ENCODE measurements around the gene AQR.
"Not testable (repeated sequence)": the region's sequence is repeated elsewhere in the genome, so short reads cannot be mapped to it uniquely, and the experiment has no call there.

Gene AQR

DNA sequence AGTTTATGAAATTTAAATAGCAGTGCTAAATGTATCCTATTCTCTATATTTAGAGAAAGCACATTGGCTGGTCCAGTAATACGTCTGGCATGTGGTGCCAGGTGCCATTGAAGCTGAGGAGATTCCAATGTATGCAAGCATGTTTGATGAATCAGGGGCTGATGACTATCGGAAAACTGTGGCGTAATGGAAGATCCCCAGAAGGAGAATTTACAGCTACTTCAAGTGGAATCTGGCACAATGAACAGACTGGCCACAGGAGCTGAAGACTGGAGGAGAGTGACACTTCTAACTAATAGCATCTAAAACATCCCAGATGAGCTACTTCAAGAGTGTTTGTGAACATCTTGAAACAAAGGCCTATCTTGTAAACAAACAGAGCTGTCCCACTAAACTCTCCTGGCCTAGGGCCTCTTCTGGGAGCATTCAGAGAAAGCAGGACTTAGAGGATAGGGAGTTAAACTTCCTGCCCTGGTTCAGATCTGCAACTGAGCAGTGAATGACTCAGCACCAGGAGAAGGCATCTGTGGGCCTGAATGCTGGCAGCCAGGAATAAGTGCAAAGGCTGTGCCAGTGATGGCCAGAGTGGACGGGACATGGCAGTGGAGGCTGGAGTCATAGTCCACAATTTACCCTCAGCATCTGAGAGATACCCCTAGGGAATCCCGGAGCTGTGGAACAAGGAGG, 159.0 kb downstream of the AQR start:
- DNase-seq = no peak

DNA sequence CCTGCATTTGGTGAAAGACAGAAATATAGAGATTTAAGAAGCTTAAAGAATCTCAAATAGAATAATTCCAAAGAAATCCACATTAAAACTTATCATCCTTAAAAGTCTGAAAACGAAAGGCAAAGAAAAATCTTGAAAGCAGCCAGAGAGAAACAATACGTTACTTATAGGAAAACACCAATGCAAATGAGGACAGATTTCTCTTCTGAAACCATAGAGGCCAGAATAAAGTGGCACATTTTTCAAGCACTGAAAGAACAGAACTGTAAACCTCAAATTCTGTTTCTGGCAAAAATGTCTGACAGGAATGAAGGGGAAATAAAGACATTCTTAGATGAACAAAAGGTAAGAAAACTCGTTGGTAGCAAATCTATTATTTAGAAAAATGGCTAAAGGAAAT, 160.4 kb downstream of the AQR start:
- no peak for DNase-seq

DNA sequence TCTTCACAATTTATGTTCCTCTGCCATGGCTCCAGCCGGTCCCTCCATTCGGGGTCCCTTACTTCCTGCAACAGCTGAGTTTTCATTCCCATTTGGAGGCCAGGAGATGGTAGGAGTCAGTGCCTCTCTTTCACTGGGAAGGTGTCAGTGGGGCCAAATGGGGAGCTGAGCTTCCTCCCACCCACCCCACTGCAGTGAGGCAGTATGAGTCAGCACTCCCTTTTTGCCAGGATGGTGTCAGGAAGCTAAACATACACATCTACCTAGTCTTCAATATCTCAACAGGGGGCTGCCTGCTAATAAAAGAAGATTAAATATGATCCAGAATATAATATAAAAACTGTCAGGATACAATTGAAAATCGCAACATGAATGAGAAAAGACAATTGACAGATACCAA, 161.5 kb downstream of the AQR start:
- DNase-seq = no peak

DNA sequence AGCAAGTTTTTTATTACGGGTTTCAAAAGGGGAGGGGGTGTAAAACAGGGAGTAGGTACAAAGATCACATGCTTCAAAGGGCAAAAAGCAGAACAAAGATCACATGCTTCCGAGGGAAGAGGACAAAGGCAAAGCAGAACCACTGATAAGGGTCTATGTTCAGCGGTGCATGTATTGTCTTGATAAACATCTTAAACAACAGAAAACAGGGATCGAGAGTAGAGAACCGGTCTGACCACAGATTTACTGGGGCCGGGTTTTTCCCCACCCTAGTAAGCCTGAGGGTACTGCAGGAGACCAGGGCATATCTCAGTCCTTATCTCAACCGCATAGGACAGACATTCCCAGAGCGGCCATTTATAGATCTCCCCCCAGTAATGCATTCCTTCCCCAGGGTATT, 162.3 kb downstream of the AQR start:
- not testable (repeated sequence) for DNase-seq

DNA sequence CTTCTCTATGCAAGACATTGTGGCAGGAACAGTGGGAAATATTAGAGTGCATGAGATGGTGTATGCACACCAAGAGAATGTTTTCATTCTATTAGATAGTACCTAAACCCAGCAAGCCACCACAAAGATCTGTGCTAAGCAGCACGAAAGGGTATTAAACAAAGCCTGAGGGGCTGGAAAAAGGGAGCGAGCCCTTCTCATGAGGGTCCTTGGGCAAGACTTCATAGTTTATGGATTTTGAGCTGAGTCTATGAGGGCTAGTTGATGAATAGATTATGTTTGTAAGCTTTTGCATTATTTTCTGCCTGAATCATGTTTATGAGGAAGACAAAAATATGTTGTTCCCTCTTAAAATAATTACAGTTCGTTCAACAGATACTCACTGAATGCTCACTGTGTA, 164.8 kb downstream of the AQR start:
- no peak for DNase-seq

DNA sequence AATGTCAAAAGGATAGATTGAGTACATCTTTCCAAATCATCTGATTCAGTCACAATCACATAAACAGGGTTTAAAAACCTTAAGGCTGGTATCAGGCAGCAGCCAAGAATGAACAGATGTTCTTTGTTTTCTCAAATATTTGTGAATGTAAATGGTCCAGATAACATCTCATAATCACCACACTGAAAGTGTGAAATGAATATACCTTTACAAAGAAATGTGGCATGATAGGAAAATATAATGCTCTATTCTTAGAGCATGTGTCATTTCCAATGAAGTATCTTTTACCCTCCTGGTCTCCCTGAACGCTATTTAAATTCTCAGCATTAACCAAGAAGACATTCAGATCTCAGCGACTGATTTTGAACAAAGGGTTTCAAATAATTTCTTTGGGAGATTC, 165.4 kb downstream of the AQR start:
- no peak for DNase-seq

DNA sequence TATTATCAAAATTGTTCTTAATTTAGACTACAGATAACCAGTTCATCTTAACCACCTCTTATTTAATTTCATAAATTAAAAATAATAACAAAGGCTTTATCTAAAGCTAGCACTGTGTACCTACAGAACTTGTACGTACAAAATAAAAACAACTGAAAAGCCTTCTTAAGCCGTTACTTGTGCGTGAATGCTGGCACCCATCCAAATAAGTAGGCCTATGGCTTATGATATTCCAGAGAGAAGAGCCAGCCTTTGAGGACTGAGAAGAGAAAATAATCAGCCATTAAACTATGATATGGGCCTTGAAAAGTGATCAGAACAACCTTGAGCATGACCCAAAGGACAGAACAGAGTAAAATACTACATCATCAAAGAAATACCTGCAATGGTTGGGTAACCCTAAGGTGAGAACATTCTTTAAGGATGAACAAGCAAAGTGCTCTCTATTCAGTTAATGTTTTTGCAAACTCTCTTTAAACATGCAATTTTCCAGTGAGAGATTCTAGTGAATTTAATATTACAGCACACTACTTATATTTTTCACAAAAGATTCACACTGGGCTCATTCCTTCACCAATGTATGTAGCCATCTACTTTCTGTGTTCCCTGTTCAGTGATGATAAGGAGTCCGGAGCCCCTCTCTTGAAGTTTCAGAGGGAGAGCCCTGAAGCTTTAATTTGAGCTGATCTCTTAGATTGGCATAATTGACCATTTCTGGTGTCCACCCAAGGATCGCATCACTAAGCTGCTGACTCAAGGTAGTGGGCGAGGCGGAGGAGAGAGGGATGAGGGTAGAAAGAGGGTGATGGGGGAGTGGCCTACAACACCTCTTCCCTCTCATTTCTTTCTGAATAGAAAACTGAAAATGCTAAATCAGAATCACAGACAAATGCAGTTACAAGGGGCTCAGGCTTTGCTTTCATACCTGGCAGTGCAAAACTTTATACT, 166.5 kb downstream of the AQR start:
- no peak for DNase-seq

DNA sequence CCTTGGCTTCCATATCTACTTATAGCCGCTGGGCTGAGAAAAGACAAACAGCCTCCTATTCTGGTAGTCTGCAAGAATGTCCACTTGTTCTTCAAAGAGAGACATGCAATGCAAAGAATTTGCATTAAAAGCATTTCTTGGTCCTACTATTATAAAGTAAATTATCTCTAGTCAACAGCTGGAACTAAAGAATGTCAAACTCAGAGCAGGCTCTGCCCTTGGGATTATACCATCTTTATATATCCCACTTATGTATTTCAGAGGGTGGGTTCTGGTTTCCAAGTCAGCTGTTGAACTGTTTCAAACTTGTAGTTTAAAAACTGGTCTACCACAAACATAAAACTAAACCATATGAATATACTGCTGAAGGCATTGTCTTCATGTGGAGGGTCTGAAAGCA, 167.2 kb downstream of the AQR start:
- DNase-seq = no peak

Data from DMS 273 treated with DMSO at 0.1 percent for 48 hours (cell line).